GM12874 (cell line): Measurements from ENCODE around the gene RAPGEF4.

Experiments
- TF ChIP-seq, protein P1 (sequence below): IDR thresholded peaks from 2 replicates; pipeline ENCODE4 v1.5.1; 2011; ENCODE audit warnings: low read depth, mild to moderate bottlenecking, control low read depth, low read length, moderate library complexity; ENCODE audit not compliant: insufficient read depth

RAPGEF4 gene

GRCh38 chr2:173075781-173076580 is 340.3 kb downstream of the RAPGEF4 start, which contains the start of gene MAP3K20:
MAP3K20 (plus strand) TSS chr2:173075846; CDS start chr2:173091032, 15,186 bp downstream.
- TF ChIP-seq, protein P1, sequence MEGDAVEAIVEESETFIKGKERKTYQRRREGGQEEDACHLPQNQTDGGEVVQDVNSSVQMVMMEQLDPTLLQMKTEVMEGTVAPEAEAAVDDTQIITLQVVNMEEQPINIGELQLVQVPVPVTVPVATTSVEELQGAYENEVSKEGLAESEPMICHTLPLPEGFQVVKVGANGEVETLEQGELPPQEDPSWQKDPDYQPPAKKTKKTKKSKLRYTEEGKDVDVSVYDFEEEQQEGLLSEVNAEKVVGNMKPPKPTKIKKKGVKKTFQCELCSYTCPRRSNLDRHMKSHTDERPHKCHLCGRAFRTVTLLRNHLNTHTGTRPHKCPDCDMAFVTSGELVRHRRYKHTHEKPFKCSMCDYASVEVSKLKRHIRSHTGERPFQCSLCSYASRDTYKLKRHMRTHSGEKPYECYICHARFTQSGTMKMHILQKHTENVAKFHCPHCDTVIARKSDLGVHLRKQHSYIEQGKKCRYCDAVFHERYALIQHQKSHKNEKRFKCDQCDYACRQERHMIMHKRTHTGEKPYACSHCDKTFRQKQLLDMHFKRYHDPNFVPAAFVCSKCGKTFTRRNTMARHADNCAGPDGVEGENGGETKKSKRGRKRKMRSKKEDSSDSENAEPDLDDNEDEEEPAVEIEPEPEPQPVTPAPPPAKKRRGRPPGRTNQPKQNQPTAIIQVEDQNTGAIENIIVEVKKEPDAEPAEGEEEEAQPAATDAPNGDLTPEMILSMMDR, result no peak

DNA sequence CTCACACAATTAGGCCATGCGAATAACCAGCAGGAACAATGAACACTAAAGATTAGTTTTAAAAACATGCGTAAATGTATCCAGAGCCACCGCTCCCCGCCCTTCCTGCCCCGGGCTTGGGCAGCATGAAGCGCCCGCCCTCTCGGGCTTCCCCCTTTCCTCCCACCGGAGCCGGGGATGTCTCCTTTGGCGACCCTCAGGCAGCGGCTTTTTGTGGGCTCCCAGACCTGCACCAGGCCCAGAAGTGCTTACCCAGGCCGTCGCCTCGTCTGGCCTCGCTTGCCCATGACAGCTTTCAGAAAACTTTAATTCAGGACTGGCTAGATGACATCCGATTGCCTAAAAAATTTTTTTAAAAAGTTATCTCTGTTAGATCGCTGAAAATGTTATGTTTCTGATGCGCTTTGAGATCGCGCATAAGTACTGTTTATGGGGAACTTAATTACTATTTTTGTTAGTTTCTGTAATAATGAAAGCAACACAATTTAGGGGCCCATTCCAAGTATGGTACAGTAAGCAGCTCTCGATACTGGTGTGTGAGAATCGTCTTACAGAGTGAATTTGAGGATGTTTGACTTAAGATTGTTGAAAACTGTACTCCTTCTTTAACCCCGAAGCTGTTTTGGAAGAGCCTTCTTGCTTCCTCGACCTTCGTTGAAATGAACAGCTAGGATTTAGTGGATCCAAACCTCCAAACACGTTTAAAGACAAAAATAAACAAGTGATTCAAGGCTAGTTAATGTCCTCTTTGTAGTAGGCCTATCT is 341.1 kb downstream of the RAPGEF4 start:
- TF ChIP-seq, protein P1, result no peak

- TF ChIP-seq, protein P1, result no peak
These were observed 342.0 kb downstream of the RAPGEF4 start for GRCh38 chr2:173077506-173078177.

- TF ChIP-seq, protein P1, result no peak
These were observed 343.5 kb downstream of the RAPGEF4 start for GRCh38 chr2:173079141-173079540.

- TF ChIP-seq, protein P1, result no peak
These were observed 344.6 kb downstream of the RAPGEF4 start for GRCh38 chr2:173079973-173080860.

GRCh38 chr2:173086518-173087213 is 351.0 kb downstream of the RAPGEF4 start:
- TF ChIP-seq, protein P1, result no peak
